Transverse colon (tissue), 4 donors: ENCODE data around the gene TGFBR3L. TPM values are rescaled to one million over a fixed set of nuclear protein-coding genes. Genes with fewer than 3 reads are reported as not detected.
A peak's percentile ranks its signal among the peaks of the same experiment; 100 is the strongest.

Experiments
- DNase-seq: peaks from one replicate; pipeline ENCODE4 v3.0.0-alpha.2; 2019
- H3K27ac ChIP-seq, 4 donors: fragments of 200-600 bp; sonication (generic); 2 replicates each; pipeline ENCODE4 v1.5.1; 2016 to 2018; ENCODE audit warnings: inconsistent platforms in 4 of 4
- H3K27me3 ChIP-seq: fragments of 200-600 bp; sonication (generic); 2 replicates; pipeline ENCODE4 v1.5.1; 2017; ENCODE audit warnings: inconsistent platforms
- H3K36me3 ChIP-seq, 4 donors: fragments of 200-600 bp; sonication (generic); 2 replicates each; pipeline ENCODE4 v1.5.1; 2017 to 2019; ENCODE audit warnings: inconsistent platforms in 4 of 4
- H3K4me1 ChIP-seq, 4 donors: fragments of 200-600 bp; sonication (generic); 2 replicates each; pipeline ENCODE4 v1.5.1; 2017 to 2020; ENCODE audit warnings: inconsistent platforms in 4 of 4
- H3K4me3 ChIP-seq, 4 donors: fragments of 200-600 bp; sonication (generic); 1 replicate in 1 of 4; 2 replicates in 3 of 4; pipeline versions ENCODE4 v1.5.1 to v1.6.1; 2017 to 2019; ENCODE audit warnings: inconsistent platforms in 4 of 4
- H3K9me3 ChIP-seq, 2 donors: fragments of 200-600 bp; sonication (generic); 2 replicates each; pipeline ENCODE4 v1.5.1; 2017 to 2019; ENCODE audit warnings: inconsistent platforms in 2 of 2
- EP300 ChIP-seq: sonication (generic); formaldehyde crosslinking; IDR thresholded peaks from one replicate; pipeline ENCODE4 v1.6.1; 2017; ENCODE audit warnings: antibody characterized with exemption, low read depth
- POLR2A ChIP-seq: fragments of 450-650 bp; IDR thresholded peaks from one replicate; pipeline ENCODE4 v1.6.1; 2016; ENCODE audit warnings: antibody characterized with exemption, mild to moderate bottlenecking, moderate library complexity
- POLR2AphosphoS5 ChIP-seq, 3 donors: sonication (generic); formaldehyde crosslinking; IDR thresholded peaks; one replicate each; pipeline ENCODE4 v1.6.1; 2016; ENCODE audit warnings: antibody characterized with exemption in 3 of 3
- WGBS, 2 donors: methylation state at CpG; one replicate each; pipeline ENCODE4 v1.1.5; 2018; ENCODE audit warnings: low coverage in 1 of 2; 5-methylcytosine and 5-hydroxymethylcytosine counted together
- in situ Hi-C, 4 donors: fragments of 200-750 bp; cut with MboI; loops; one replicate each; pipeline versions ENCODE4 v1.15.0 to v1.15.1; 2017; ENCODE audit warnings: low sequenced_read_pairs in 3 of 4, low pct_ligation_motif_present in 1 of 4, low pct_unique_long_range_greater_than_20kb in 1 of 4
- intact Hi-C: fragments of 100-400 bp; cut with DNase I; formaldehyde crosslinking; loops from one replicate; pipeline ENCODE4 v1.15.1; 2023; ENCODE audit warnings: low total_unique reads
- total RNA-seq, 4 donors: library from RNA; depleted of rRNA; stranded (reverse); fragments of >200 nt; gene quantifications; one replicate each; pipeline ENCODE4 v1.1.0, GENCODE V29; 2016
- TF ChIP-seq, protein P1 (sequence below), 5 experiments: fragments of 200-600 bp in 3 of 5; fragments of 450-650 bp in 2 of 5; sonication (generic) in 3 of 5; IDR thresholded peaks; 1 replicate in 2 of 5; 2 replicates in 3 of 5; pipeline ENCODE4 v1.5.1; 2016 to 2017; ENCODE audit warnings: antibody characterized with exemption in 5 of 5, inconsistent platforms in 3 of 5, mild to moderate bottlenecking in 2 of 5, moderate library complexity in 1 of 5

The TGFBR3L gene
- total RNA-seq, 4 donors from 2014 or later, result 1.4 TPM; not detected in 3

DNA sequence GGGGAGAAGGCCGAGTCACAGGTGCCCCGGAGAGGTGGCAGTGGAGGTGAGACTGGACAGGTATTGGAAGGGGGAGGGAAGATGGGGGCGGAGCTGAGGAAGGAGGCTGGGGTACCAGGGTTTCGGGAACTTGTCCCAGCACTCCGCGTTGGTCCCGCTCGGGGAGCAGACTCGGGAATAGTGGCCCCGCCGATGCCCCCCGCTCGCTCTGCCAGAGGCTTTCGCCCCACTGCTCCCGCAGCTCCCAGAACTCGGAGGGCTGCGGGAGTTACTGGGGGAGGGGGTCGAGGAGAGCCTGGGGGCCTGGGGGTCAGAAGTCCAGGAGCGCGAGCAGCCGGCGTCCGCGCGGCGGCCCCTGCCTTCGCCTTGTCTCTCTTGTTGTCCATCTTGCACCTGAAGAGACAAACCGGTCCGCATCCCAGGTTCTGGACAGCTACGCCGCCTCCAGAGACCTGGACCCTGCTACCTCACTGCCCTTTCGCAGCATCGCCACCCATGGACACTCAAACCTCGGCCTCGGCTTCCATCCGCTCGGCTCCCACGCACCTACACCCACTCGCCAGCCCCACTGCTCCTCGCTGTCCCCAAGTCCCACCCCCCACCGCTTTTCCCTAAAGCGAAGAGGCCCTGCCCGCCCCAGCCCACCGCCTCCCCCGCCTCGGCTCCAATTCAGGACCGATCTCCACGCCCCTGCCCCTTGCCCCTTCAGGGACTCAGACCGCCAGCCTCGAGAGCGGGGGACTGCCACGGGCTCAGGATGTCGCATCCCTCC is 41.1 kb upstream of the TGFBR3L start:
- peak overlapping the region in 2 of 4 donors; percentile 25 to 27 for H3K4me3 ChIP-seq
- intact Hi-C loops (loop anchor here (5.0 kb wide), 1 partner anchor 1411 kb away; the partner anchor contains the start of gene CRB3), in situ Hi-C loops (no loop called here)
- no peak overlapping the region for H3K27ac ChIP-seq
- 38 to 42% methylated on average over 10 to 46 of the region's 53 CpGs for WGBS, 2 donors
- H3K4me1 ChIP-seq, result peaks cover 15 to 47% (median 40%) of the 10 kb centered on the region in 4 donors
- TF ChIP-seq, protein P1, sequence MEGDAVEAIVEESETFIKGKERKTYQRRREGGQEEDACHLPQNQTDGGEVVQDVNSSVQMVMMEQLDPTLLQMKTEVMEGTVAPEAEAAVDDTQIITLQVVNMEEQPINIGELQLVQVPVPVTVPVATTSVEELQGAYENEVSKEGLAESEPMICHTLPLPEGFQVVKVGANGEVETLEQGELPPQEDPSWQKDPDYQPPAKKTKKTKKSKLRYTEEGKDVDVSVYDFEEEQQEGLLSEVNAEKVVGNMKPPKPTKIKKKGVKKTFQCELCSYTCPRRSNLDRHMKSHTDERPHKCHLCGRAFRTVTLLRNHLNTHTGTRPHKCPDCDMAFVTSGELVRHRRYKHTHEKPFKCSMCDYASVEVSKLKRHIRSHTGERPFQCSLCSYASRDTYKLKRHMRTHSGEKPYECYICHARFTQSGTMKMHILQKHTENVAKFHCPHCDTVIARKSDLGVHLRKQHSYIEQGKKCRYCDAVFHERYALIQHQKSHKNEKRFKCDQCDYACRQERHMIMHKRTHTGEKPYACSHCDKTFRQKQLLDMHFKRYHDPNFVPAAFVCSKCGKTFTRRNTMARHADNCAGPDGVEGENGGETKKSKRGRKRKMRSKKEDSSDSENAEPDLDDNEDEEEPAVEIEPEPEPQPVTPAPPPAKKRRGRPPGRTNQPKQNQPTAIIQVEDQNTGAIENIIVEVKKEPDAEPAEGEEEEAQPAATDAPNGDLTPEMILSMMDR (IDR thresholded peaks at IDR 0.05), result no peak
- TF ChIP-seq POLR2A (no peak), POLR2AphosphoS5 (IDR thresholded peaks at IDR 0.05) (no peak), EP300 (no peak)
- H3K9me3 ChIP-seq, result no peaks in the 10 kb centered on the region
- DNase-seq, result no peak
- H3K36me3 ChIP-seq, result no peaks in the 10 kb centered on the region
- H3K27me3 ChIP-seq, result peaks cover 53% of the 10 kb centered on the region

DNA sequence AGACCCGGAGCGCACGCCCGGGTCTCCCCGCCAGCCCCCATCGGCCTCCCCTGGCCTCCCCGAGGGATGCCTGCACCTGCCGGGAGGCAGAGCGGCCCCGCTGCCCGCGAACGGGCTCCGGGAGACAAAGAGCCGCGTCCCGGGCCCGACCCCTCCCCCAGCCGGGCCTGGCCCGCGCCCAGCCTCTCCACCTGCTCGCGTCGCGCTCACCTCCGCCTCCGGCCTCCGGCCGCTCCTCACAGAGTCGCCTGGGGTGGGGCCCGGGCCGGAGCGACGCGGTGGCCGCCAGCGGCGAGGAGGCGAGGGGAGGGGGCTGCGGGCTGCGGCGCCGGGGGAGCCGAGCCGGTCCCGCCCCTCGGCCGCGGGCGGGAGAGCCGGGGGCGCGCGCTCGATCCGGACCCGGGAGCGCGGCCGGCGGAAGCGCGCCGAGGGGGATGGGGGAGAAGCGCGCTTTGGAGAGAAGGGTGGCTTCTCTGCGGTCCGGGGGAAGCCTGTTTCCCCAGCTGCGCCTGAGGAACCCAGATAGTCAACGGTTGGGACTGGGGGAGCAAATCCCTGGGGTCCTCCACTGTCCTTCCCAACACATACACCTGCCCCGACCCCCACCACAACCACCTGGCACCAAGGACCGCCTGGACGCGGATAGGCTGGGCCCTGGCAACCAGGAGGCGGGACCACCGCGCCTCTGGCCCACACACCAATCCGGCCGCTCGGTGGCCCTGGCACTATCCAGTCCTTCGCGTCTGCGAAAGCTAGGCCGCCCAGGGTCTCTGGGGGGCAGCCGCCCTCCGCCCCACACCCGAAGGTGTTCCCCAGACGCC is 40.3 kb upstream of the TGFBR3L start, which contains the start of gene PRR36:
Gene PRR36 (minus strand): TSS at position 315 of the 821 bp plus-strand sequence. CDS start 701 bp downstream, outside the sequence.
- H3K36me3 ChIP-seq, result no peaks in the 10 kb centered on the region
- H3K27me3 ChIP-seq, result peaks cover 52% of the 10 kb centered on the region
- no peaks in the 10 kb centered on the region for H3K9me3 ChIP-seq
- in situ Hi-C loops, result no loop called here
- no peak for DNase-seq
- peak within 1 kb of the TSS in 2 of 4 donors; percentile 25 to 27 for H3K4me3 ChIP-seq
- H3K4me1 ChIP-seq, result peaks cover 11 to 39% (median 32%) of the 10 kb centered on the region in 4 donors
- intact Hi-C loops, result loop anchor here (5.0 kb wide), 1 partner anchor 1412 kb away; the partner anchor contains the start of gene CRB3
- H3K27ac ChIP-seq, result no peak within 1 kb of the TSS
- WGBS, 2 donors, result 6% methylated on average over 35 of the region's 88 CpGs; no CpG with 5 or more reads in 1 of the 2 donors
- TF ChIP-seq POLR2A (no peak), POLR2AphosphoS5 (IDR thresholded peaks at IDR 0.05) (no peak), EP300 (no peak)
- TF ChIP-seq, protein P1 (IDR thresholded peaks at IDR 0.05), result no peak

DNA sequence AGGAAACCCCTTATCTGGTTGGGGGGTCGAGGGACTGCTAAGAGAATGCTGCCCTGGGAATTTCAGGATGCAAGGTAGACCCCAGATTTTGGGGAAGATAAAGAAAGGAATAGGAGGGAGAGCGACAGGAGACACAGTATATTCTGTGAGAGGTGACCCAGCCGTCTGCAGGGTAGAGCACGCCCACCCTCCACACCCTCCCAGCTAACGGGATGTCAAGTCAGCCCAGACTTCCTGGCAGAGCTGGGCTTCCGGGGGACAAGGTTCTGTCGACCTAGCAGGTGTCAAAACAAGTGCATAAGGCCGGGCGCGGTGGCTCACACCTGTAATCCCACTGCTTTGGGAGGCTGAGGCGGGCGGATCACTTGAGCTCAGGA is 39.7 kb upstream of the TGFBR3L start:
- WGBS, 2 donors, result 33% methylated on average over 12 of the region's 12 CpGs; no CpG with 5 or more reads in 1 of the 2 donors
- Histone ChIP-seq H3K27me3 (peaks cover 52% of the 10 kb centered on the region), H3K4me3 (peak overlapping the region in 1 of 4 donors; percentile 27), H3K4me1 (peaks cover 11 to 33% (median 26%) of the 10 kb centered on the region in 4 donors), H3K27ac (no peak overlapping the region), H3K36me3 (no peaks in the 10 kb centered on the region), H3K9me3 (no peaks in the 10 kb centered on the region)
- intact Hi-C loops, result loop anchor here (5.0 kb wide), 1 partner anchor 1413 kb away; the partner anchor contains the start of gene CRB3
- TF ChIP-seq, protein P1 (IDR thresholded peaks at IDR 0.05), result no peak
- no peak for TF ChIP-seq EP300
- TF ChIP-seq POLR2A, result no peak
- no peak for TF ChIP-seq POLR2AphosphoS5 (IDR thresholded peaks at IDR 0.05)
- in situ Hi-C loops, result no loop called here
- DNase-seq, result no peak

DNA sequence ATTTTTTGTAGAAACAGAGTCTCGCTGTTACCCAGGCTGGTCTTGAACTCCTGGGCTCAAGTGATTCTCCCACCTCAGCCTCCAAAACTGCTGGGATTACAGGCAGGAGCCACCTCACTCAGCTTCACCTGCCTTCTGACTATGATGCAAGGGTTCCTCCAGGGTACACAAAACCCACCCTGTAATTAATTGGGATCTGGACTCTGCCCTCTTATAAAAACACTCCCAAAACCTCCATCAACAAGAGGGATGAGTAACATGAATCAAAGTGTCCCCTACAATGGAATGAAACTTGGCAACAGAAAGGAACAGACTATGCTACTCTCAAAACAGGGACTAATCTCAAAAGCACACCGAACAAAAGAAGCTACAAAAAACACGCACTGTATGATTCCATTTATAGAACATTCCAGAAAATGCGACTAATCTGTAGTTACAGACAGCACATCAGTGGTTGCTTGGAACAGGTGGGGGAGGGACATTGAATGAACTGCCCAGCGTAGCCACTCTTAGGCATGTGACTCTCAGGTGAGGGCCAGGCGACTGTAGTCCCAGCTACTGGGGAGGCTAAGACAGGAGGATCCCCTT is 37.3 kb upstream of the TGFBR3L start:
- in situ Hi-C loops, result no loop called here
- Histone ChIP-seq H3K4me3 (no peak overlapping the region), H3K27ac (no peak overlapping the region), H3K4me1 (peaks cover 4 to 15% (median 11%) of the 10 kb centered on the region in 4 donors), H3K9me3 (no peaks in the 10 kb centered on the region), H3K27me3 (peaks cover 54% of the 10 kb centered on the region), H3K36me3 (no peaks in the 10 kb centered on the region)
- TF ChIP-seq, protein P1 (IDR thresholded peaks at IDR 0.05), result no peak
- no peak for TF ChIP-seq POLR2AphosphoS5 (IDR thresholded peaks at IDR 0.05)
- no peak for TF ChIP-seq EP300
- TF ChIP-seq POLR2A, result no peak
- intact Hi-C loops, result no loop called here
- WGBS, 2 donors, result 40 to 74% methylated on average over 2 to 6 of the region's 6 CpGs
- DNase-seq, result no peak
